ENCODE measurements around the gene ZNF275.

DNA sequence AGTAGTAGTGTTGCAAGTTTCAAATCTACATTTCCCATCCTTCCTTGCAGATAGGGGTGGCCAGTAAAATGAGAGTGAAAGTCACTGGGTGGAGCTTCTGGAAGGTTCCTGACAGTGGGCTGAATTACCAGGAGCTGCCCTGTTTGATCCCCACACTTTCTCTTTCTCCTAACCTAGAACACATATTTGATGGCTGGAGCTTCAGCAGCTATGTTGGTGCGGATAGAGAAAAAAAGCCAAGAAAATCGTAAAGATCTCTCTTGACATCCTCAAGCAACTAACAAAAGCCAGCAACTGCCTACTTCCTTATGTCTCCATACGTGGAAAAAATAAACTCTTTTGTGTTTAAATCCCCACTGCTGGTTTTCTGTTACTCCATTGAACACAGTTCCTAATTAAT is 32.2 kb downstream of the ZNF275 start:
- TF ChIP-seq, protein P1, sequence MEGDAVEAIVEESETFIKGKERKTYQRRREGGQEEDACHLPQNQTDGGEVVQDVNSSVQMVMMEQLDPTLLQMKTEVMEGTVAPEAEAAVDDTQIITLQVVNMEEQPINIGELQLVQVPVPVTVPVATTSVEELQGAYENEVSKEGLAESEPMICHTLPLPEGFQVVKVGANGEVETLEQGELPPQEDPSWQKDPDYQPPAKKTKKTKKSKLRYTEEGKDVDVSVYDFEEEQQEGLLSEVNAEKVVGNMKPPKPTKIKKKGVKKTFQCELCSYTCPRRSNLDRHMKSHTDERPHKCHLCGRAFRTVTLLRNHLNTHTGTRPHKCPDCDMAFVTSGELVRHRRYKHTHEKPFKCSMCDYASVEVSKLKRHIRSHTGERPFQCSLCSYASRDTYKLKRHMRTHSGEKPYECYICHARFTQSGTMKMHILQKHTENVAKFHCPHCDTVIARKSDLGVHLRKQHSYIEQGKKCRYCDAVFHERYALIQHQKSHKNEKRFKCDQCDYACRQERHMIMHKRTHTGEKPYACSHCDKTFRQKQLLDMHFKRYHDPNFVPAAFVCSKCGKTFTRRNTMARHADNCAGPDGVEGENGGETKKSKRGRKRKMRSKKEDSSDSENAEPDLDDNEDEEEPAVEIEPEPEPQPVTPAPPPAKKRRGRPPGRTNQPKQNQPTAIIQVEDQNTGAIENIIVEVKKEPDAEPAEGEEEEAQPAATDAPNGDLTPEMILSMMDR (IDR thresholded peaks at IDR 0.05 in 4 of 5, conservative IDR thresholded peaks at IDR 0.05 in 1 of 5), result no peak
- TF ChIP-seq POLR2A (IDR thresholded peaks at IDR 0.05), result no peak
